ENCODE data around the gene RPS6KB2. TPM values are rescaled to one million over a fixed set of nuclear protein-coding genes. Genes with fewer than 3 reads are reported as not detected.

RPS6KB2 gene
- polyA plus RNA-seq, 1 donor from 2014 or later = 92.8 TPM

GRCh38 chr11:67410984-67411784 is 17.1 kb upstream of the RPS6KB2 start:
- Histone ChIP-seq H3K27me3 (ENCODE audit: insufficient read depth, low read depth, low read length) (peaks cover 15% of the 10 kb centered on the region), H3K9me2 (ENCODE audit: insufficient read depth, low read length) (no peaks in the 10 kb centered on the region), H3K9me3 (ENCODE audit: low read length) (no peaks in the 10 kb centered on the region), H3K4me2 (ENCODE audit: low read length) (no peak overlapping the region), H3K79me2 (replicated peaks; ENCODE audit: insufficient read depth, low read length) (no peaks in the 10 kb centered on the region), H3K27ac (ENCODE audit: low read length) (no peak overlapping the region), H3K36me3 (ENCODE audit: insufficient read depth, low read length) (no peaks in the 10 kb centered on the region), H4K20me1 (ENCODE audit: insufficient read depth) (no peaks in the 10 kb centered on the region), H3F3A (ENCODE audit: insufficient read depth, low read length, poor library complexity, severe bottlenecking) (no peaks in the 10 kb centered on the region), H2AFZ (ENCODE audit: low read depth, low read length) (no peak overlapping the region), H3K4me3 (ENCODE audit: low read length) (no peak overlapping the region), H3K9ac (ENCODE audit: low read length) (no peak overlapping the region)
- TF ChIP-seq TAF1 (IDR thresholded peaks at IDR 0.05; ENCODE audit: low read depth) (no peak), EZH2 (IDR thresholded peaks at IDR 0.05; ENCODE audit: borderline replicate concordance, insufficient read depth, low read length, poor library complexity, severe bottlenecking) (no peak), RAD21 (conservative IDR thresholded peaks at IDR 0.05) (no peak), POLR2AphosphoS5 (IDR thresholded peaks at IDR 0.05) (no peak), EP300 (conservative IDR thresholded peaks at IDR 0.05; ENCODE audit: poor library complexity, severe bottlenecking) (no peak), MXI1 (conservative IDR thresholded peaks at IDR 0.05; ENCODE audit: poor library complexity, severe bottlenecking) (no peak), SMC3 (conservative IDR thresholded peaks at IDR 0.05; ENCODE audit: poor library complexity) (no peak)
- TF ChIP-seq, protein P1, sequence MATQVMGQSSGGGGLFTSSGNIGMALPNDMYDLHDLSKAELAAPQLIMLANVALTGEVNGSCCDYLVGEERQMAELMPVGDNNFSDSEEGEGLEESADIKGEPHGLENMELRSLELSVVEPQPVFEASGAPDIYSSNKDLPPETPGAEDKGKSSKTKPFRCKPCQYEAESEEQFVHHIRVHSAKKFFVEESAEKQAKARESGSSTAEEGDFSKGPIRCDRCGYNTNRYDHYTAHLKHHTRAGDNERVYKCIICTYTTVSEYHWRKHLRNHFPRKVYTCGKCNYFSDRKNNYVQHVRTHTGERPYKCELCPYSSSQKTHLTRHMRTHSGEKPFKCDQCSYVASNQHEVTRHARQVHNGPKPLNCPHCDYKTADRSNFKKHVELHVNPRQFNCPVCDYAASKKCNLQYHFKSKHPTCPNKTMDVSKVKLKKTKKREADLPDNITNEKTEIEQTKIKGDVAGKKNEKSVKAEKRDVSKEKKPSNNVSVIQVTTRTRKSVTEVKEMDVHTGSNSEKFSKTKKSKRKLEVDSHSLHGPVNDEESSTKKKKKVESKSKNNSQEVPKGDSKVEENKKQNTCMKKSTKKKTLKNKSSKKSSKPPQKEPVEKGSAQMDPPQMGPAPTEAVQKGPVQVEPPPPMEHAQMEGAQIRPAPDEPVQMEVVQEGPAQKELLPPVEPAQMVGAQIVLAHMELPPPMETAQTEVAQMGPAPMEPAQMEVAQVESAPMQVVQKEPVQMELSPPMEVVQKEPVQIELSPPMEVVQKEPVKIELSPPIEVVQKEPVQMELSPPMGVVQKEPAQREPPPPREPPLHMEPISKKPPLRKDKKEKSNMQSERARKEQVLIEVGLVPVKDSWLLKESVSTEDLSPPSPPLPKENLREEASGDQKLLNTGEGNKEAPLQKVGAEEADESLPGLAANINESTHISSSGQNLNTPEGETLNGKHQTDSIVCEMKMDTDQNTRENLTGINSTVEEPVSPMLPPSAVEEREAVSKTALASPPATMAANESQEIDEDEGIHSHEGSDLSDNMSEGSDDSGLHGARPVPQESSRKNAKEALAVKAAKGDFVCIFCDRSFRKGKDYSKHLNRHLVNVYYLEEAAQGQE (IDR thresholded peaks at IDR 0.05; ENCODE audit: borderline replicate concordance) = no peak
- TF ChIP-seq, protein P2, sequence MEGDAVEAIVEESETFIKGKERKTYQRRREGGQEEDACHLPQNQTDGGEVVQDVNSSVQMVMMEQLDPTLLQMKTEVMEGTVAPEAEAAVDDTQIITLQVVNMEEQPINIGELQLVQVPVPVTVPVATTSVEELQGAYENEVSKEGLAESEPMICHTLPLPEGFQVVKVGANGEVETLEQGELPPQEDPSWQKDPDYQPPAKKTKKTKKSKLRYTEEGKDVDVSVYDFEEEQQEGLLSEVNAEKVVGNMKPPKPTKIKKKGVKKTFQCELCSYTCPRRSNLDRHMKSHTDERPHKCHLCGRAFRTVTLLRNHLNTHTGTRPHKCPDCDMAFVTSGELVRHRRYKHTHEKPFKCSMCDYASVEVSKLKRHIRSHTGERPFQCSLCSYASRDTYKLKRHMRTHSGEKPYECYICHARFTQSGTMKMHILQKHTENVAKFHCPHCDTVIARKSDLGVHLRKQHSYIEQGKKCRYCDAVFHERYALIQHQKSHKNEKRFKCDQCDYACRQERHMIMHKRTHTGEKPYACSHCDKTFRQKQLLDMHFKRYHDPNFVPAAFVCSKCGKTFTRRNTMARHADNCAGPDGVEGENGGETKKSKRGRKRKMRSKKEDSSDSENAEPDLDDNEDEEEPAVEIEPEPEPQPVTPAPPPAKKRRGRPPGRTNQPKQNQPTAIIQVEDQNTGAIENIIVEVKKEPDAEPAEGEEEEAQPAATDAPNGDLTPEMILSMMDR (IDR thresholded peaks at IDR 0.05; ENCODE audit: poor library complexity, severe bottlenecking) = no peak

GRCh38 chr11:67411785-67412152 is 16.5 kb upstream of the RPS6KB2 start:
- Histone ChIP-seq H4K20me1 (ENCODE audit: insufficient read depth) (no peaks in the 10 kb centered on the region), H3K9me3 (ENCODE audit: low read length) (no peaks in the 10 kb centered on the region), H3K27ac (ENCODE audit: low read length) (no peak overlapping the region), H3K79me2 (replicated peaks; ENCODE audit: insufficient read depth, low read length) (no peaks in the 10 kb centered on the region), H3K4me3 (ENCODE audit: low read length) (no peak overlapping the region), H3K9me2 (ENCODE audit: insufficient read depth, low read length) (no peaks in the 10 kb centered on the region), H3K4me2 (ENCODE audit: low read length) (no peak overlapping the region), H2AFZ (ENCODE audit: low read depth, low read length) (no peak overlapping the region), H3K9ac (ENCODE audit: low read length) (no peak overlapping the region), H3K27me3 (ENCODE audit: insufficient read depth, low read depth, low read length) (peaks cover 21% of the 10 kb centered on the region), H3K36me3 (ENCODE audit: insufficient read depth, low read length) (no peaks in the 10 kb centered on the region), H3F3A (ENCODE audit: insufficient read depth, low read length, poor library complexity, severe bottlenecking) (no peaks in the 10 kb centered on the region)
- no peak for TF ChIP-seq TAF1 (IDR thresholded peaks at IDR 0.05; ENCODE audit: low read depth)
- TF ChIP-seq POLR2AphosphoS5 (IDR thresholded peaks at IDR 0.05) = no peak
- no peak for TF ChIP-seq RAD21 (conservative IDR thresholded peaks at IDR 0.05)
- TF ChIP-seq, protein P1 (IDR thresholded peaks at IDR 0.05; ENCODE audit: borderline replicate concordance) = no peak
- TF ChIP-seq, protein P2 (IDR thresholded peaks at IDR 0.05; ENCODE audit: poor library complexity, severe bottlenecking) = no peak
- TF ChIP-seq SMC3 (conservative IDR thresholded peaks at IDR 0.05; ENCODE audit: poor library complexity) = no peak
- no peak for TF ChIP-seq EZH2 (IDR thresholded peaks at IDR 0.05; ENCODE audit: borderline replicate concordance, insufficient read depth, low read length, poor library complexity, severe bottlenecking)
